Body of pancreas (tissue), 4 donors: ENCODE measurements around the gene PDAP1.

Experiments used
- POLR2A ChIP-seq, 3 donors: fragments of 450-650 bp; IDR thresholded peaks; one replicate each; pipeline ENCODE4 v1.6.1; 2016; ENCODE audit warnings: antibody characterized with exemption in 3 of 3, mild to moderate bottlenecking in 2 of 3
- TF ChIP-seq, protein P1 (sequence below), 7 experiments: fragments of 450-650 bp in 4 of 7; fragments of 200-600 bp in 3 of 7; sonication (generic) in 3 of 7; IDR thresholded peaks; one replicate each; pipeline ENCODE4 v1.5.1; 2016 to 2019; ENCODE audit warnings: antibody characterized with exemption in 7 of 7

DNA sequence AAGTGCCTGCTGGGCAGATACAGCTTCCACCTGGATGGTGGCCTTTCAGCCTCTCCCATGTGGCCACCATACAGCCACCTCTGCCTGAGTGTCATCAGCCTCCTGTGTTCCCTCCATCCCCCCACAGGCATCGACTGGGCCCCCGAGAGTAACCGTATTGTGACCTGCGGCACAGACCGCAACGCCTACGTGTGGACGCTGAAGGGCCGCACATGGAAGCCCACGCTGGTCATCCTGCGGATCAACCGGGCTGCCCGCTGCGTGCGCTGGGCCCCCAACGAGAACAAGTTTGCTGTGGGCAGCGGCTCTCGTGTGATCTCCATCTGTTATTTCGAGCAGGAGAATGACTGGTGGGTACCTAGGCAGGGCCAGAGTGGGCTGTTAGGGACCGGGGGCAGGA is 20.5 kb downstream of the PDAP1 start:
- TF ChIP-seq, protein P1, sequence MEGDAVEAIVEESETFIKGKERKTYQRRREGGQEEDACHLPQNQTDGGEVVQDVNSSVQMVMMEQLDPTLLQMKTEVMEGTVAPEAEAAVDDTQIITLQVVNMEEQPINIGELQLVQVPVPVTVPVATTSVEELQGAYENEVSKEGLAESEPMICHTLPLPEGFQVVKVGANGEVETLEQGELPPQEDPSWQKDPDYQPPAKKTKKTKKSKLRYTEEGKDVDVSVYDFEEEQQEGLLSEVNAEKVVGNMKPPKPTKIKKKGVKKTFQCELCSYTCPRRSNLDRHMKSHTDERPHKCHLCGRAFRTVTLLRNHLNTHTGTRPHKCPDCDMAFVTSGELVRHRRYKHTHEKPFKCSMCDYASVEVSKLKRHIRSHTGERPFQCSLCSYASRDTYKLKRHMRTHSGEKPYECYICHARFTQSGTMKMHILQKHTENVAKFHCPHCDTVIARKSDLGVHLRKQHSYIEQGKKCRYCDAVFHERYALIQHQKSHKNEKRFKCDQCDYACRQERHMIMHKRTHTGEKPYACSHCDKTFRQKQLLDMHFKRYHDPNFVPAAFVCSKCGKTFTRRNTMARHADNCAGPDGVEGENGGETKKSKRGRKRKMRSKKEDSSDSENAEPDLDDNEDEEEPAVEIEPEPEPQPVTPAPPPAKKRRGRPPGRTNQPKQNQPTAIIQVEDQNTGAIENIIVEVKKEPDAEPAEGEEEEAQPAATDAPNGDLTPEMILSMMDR (IDR thresholded peaks at IDR 0.05), result no peak
- TF ChIP-seq POLR2A (IDR thresholded peaks at IDR 0.05), result no peak
